ENCODE measurements around the gene PROB1.
"Not testable (repeated sequence)": the region's sequence is repeated elsewhere in the genome, so short reads cannot be mapped to it uniquely, and the experiment has no call there.

Gene PROB1, protein sequence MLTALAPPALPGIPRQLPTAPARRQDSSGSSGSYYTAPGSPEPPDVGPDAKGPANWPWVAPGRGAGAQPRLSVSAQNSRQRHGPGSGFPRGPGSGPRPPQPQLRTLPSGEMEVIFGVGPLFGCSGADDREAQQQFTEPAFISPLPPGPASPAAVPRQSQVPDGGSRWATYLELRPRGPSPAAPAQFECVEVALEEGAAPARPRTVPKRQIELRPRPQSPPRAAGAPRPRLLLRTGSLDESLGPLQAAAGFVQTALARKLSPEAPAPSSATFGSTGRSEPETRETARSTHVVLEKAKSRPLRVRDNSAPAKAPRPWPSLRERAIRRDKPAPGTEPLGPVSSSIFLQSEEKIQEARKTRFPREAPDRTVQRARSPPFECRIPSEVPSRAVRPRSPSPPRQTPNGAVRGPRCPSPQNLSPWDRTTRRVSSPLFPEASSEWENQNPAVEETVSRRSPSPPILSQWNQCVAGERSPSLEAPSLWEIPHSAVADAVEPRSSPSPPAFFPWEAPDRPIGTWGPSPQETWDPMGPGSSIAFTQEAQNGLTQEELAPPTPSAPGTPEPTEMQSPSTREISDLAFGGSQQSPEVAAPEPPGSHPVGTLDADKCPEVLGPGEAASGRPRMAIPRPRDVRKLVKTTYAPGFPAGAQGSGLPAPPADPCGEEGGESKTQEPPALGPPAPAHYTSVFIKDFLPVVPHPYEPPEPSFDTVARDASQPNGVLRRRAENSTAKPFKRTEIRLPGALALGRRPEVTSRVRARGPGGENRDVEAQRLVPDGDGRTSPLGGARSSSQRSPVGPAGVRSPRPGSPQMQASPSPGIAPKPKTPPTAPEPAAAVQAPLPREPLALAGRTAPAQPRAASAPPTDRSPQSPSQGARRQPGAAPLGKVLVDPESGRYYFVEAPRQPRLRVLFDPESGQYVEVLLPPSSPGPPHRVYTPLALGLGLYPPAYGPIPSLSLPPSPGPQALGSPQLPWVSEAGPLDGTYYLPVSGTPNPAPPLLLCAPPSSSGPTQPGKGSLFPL

DNA sequence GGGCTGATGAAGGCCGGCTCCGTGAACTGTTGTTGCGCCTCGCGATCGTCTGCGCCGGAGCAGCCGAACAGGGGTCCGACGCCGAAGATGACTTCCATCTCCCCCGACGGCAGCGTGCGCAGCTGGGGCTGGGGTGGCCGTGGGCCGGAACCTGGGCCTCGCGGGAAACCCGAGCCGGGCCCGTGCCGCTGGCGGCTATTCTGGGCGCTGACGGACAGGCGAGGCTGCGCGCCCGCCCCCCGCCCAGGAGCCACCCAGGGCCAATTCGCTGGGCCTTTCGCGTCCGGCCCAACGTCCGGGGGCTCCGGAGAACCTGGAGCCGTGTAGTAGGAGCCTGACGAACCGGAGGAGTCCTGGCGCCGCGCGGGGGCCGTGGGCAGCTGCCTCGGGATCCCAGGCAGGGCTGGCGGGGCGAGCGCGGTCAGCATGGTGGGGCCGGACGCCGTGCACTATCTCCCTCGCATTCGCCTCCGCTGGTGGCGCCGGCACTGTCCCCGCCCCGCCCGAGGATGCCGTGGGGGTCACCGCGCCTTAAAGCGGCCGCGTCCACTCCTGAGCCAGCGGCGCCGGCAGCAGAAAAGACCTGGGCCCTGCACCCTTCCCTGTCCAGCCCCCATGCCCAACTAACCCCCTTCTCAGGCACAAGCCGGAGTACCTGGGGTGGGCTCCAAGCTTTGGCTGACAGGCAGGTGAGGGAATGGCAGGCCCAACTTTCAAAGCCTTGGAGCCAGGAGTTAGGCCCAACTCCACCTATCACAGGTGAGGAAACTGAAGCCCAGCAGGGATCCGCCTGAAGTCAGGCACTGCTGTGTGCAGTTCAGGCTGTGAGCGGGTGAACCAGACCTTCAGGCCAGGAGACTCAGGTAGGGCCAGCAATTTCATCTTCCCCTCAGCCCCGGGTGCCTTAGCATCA lies at the start of gene PROB1:
Gene PROB1, minus strand, starts transcription at position 451 of the 913 bp plus-strand sequence. Its CDS starts 23 bp downstream, at position 428.
- DNase-seq: no peak

DNA sequence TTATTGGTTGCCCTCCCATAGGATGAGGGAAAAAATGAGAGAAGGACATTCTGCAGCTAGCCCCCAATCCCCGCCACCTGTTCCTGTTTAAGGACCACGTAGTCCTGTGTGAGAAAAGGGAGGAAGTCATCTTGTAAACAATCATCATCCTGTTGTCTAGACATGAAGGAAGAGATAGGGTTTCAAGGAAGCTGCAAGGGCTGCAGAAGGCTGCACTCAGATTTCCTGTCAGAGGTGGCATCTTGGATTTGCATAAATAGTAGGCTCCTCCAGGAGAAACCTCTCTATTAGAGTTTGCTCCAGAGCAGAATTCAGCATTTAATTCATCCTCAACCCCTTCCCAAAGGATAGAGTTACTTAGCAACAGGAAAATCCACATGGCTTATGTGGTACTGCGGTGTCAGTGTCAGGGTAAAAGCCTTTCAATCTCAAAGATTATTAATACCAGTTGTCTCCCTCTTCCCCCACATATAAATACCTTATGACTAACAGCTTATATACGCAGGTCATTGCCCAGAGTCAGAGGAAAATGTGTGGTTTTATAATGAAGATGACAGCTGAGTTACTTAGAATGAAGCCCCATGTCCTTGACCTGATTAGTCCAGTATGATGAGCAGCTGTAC lies 49.0 kb upstream of the PROB1 start:
- DNase-seq: no peak

DNA sequence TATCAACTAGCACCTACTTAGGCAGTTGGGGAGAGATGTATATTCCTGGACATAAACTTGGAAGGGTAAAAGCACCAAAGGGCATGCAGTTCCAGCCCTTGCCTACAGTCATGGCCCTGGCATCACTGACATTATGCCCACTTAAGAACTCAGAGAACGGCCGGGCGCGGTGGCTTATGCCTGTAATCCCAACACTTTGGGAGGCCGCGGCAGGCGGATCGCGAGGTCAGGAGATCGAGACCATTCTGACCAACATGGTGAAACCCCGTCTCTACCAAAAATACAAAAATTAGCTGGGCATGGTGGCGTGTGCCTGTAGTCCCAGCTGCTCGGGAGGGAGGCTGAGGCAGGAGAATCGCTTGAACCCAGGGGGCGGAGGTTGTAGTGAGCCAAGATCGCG lies 45.5 kb upstream of the PROB1 start:
- not testable (repeated sequence) for DNase-seq

DNA sequence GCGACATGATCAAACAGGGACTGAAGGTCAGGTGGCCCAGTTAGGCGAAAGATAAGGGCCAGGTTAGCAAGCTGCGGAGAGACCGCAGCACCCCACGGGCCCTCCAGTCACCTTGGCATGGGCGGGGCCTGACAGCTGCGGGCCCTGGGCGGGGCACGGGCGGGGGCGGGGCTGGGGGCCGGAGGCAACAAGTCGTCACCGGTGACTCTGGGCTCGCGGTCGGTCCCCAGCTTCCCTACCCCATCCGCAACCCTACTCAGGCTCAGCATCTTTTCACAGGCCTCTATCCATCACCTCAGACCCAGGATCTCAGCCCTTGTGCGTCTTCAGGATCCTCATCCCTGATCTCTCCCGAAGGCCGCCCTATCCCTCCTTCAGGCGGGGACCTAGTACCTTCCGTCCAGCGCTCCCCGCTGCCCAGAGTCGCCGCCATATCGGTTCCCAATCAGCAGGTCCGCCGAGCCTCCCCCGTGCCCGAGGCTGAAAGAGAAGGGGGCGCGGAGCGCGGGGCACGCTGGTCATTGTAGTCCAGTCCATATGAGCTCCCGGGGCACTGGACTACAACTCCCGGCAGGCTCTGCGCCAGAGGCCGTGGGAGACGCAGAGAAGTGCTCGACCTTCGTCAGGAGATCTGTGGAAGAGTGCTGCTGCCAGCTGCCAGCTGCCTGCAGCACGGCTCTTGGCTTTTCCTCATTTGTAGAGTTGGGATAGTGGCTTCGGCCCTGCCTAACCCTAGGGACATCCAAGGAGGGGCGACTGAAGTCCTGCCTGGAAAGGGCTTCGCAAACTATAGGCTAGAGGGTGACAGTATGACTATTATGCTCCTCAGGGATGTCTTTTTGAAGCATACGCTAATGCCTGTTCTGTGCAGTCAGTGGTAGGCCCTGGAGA lies 44.4 kb upstream of the PROB1 start, which contains the start of gene DNAJC18:
Gene DNAJC18, minus strand, starts transcription at position 513 of the 891 bp plus-strand sequence. Its CDS starts 80 bp downstream, at position 433.
- peak; percentile 49 for DNase-seq

DNA sequence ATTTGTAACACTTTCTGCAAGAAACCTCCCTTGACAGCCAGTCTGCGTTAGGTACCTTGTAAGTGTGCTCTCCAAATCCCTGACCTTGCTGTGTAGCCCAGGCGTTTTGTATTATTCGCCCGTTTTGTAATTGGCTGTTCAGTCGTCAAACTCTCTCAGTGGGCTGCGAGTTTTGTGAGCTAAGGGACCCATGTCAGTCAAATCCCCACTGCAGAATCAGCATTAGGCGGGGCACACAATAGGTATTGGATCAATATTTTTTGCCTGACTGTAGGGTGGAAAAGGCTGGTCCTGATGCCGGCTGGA lies 43.8 kb upstream of the PROB1 start:
- DNase-seq: no peak

DNA sequence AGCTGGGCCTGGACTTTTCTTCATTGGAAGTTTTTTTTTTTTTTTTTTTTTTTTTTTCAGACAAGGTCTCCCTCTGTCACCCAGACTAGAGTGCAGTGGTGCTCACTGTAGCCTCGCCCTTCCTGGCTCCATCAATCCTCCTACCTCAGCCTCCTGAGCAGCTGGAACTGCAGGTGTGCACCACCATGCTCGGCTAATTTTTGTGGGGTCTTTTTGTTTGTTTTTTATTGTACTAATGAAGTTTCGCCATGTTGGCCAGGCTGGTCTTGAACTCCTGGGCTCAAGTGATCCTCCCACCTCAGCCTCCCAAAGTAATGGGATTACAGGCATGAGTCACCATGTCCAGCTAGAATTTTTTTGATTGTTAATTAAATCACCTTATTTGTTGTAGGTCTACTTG lies 40.8 kb upstream of the PROB1 start:
- no peak for DNase-seq

DNA sequence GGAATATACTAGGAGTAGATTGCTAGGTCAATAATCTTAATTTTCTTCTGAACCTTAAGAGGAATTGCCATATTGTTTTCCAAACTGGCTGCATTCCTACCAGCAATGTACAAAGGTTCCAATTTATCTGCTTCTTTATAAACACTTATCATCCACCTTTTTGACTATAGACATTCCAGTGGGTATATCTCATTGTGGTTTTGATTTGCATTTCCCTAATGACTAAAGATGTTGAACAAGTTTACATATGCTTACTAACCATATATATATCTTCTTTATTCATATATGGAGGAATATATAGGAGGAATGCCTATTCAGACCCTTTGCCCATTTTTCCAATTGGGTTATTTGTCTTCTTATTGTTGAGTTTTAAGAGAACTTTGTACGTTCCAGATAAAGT lies 36.8 kb upstream of the PROB1 start:
- no peak for DNase-seq

DNA sequence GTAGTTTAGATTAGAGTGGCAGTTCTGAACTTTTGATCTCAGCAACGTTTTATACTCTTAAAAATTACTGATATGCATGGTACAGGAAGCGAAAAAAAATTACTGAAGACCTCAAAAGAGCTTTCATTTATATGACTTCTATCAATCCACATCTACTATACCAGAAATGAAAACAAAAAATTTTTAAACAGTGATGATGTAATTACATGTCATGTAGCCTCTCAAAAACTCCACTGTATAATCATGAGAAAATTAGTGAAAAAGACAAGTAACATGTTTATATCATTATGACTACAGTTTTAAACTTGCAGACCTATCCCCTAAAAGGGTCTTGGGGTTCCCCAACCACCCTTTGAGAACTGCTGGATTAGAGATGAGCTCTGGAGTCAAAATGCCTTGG lies 35.1 kb upstream of the PROB1 start:
- DNase-seq: no peak

DNA sequence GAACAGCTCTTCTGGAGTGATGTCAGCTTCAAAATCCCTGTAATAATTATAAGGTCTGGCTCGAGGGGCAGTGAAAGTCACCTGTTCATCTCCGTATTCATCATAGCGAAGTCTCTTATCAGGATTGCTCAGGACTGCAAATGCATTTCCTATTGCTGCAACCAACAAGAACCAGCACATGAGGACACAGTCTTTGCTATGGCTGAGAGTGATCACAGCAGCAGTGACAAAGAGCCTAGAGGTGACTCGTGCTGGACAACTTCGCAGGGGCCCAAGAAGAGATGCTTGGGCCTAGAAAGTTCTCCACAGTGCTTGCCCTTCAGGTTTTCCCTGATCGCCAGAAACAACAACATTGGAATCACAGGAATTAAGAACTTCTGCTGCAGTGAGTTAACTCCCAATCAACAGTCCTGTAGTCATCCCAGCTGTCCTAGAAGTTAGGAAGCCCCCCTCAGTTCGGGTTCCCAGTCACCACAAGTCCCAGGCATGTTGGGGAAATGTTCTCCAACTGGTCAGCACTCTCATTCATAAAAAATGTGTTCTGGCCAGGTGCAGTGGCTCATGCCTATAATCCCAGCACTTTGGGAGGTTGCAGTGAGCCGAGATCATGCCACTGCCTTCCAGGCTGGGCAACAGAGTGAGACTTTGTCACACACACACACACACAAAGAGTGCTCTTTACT lies 31.4 kb upstream of the PROB1 start:
- DNase-seq: no peak

DNA sequence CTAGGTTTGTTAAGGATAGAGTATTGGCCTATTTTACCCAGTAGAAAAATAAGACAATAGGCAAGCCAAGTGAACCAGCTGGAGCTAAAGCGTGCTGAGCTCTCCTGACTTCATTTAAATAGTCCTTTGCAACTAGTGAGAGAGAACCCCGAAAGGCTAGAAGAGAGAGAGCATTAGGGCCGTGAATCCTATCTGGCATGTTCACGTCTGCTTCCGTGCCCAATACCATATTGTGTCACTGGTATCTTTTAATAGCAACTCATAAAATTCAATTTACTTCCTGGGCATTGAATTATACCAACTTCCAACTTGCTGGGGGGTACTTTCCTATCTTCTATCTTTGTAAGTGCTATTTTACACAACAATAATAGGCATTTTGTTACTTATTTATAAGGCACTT lies 30.6 kb upstream of the PROB1 start:
- DNase-seq: no peak

DNA sequence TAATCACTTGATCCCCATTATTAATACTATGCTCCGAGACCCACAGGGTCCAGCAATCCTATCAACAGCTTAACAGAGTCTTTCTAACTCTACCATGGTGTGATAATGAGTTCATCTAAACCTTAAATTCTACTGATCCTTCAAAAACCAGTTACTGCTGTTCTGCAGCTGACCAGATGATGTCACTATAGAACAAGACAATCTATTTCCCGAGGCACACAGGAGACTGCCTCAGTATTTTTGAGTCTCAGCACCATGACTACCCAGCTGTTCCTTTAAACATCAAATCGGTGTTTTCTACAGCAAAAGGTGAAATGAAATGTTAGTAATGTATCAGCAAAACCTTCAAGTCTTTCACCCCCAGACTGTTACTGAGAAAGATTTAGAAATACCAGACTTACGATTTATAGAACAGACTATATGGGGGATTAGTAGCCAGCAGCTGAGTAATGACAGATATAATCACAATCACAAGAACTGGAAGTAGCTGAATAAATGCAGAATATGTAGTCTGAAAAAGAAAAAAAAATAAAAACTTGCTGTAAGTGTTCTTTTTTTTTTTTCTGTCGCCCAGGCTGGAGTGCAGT lies 27.5 kb upstream of the PROB1 start:
- peak; percentile 51 for DNase-seq

DNA sequence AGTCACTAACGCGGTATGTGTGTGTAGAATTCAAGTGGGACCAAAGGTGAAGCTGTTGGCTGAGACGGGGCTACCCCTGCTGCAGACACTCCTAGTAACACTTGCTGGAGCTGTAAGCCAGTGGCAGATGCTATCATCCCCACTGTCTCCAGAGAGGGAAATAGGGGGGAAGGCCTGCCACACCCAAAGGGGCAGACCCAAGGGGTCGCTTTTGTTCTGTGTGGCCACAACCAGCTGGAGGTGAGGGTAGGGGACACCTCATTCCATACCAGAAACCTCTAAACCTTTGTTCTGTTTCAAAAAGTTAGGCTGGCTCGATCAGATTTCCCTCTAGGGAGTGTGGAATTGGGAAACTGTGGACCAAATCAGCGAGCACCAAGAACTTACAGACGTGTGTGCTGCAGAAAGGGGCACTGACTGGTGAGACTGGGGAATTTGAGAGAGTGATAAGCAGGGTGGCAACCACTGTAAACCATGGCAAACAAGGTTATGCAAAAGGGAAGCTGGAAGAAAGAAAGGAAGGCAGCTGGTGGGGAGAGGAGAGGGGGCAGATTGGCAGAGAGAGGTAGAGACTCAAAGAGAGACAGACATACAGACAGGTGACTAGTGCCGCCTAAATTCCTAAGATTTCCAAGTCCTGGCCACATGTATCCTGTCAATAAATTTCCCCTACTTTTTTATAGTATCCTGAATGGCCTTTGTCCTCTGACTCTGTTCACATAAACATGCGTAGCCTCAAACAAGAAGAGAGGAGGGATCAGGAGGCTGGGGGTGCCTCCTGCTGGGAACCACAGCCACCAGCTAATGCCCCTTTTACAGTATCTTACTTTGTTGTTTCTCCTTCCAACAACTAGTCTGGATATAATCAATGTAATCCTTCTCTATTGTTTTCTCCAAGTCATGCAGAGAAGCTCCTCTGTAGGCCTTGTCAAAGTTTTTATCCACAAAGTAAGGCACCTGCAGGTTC lies 24.6 kb upstream of the PROB1 start:
- DNase-seq: no peak

DNA sequence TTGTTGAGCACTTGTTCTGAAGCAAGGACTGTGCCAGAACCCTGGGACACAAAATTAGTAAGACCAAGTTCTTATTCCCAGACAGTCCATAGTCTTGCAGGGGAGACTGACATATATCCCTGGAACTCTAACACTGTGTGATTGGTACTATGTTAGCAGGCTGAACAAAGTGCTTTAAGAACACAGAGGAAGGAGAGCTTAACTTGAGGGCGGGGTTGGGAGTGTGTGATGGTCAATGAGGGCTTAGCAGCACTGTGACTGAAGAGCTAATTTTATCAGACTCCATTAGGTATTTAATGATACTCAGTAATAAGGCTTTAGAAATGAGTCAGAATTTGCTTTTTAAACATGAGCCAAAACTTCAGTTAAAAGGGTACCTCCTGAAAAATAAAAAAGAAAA lies 23.9 kb upstream of the PROB1 start:
- DNase-seq: no peak

DNA sequence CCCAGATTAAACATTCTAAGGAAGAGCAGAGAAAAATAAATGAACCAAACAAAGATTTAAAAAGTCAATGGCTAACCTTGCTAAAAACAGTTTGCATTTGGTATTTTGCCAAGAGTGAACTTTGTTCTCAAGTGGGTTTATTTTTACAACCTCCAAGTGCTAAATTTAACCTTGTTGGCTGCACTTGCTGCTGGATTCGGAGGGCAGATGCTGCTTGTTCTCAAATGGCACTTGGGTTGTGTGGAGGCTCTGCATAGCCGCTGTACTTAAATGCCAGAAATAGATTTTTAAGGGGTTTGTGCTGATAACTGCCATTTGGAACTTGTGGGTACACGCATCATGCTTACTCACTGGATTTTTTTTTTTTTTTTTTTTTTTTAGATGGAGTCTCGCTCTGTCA lies 22.3 kb upstream of the PROB1 start:
- DNase-seq: no peak

DNA sequence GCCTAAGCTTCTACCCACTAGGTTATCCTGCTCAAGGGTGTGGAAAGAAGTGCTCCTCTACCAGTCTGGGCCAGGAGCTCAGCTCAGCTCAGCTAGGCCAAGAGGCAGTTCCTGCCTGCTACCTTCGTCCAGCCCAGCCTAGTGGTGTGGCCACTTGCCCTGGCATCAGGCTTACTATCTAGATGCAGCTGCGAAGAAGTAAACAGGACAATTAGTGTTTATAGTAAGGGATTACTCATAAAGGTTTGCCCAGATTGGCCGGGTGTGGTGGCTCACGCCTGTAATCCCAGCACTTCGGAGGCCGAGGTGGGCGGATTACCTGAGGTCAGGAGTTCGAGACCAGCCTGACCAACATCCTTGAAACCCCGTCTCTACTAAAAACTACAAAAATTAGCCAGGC lies 21.7 kb upstream of the PROB1 start:
- no peak for DNase-seq

DNA sequence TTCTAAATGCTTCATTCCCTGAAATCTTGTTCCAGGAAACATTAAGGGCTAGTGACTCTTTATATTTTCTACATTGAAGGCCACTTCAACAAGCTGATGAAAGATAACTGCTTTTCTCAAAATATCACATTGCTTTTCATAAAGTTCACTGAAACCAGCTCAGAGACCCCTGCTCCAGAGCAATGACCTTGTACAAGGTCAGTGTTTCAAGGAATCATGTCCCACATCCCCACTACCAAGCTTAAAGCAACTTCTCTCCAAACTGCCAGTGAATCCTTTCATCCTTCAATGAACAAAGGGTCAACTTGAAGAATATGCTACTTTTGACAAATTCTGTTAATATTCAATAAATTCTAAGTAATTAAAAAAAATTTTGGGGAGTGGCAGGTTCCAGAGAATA lies 21.0 kb upstream of the PROB1 start:
- DNase-seq: no peak

DNA sequence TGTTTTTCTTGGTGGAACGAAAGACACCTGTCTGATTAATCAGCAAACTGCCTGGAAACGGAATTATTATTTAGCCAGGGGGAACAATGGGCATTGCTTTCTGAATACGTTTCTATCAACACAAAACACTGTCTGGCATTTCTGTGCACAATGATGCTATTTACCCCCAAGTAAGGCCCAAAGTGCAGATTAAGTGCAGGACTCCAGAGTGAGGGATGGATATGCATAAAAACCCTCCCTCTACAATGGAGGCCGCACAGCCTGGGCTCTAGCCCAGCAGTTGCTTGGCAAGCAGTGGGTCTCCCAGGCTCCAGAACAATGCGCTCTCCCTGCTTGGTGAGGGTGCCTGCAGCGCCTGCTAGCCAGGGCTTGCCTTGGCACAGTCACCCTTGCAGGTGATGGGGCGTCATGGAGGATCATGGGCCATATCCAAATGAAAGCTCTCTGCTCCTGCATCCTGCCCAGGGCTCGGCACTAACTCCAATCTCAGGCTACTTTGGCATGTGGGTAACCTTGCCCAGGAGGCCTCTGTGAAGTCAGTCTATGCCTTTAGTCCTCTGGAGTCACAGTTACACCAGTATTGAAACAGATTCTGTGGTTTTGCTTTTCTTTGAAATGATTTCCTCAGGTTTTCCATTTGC lies 20.4 kb upstream of the PROB1 start:
- DNase-seq: peak; percentile 32

DNA sequence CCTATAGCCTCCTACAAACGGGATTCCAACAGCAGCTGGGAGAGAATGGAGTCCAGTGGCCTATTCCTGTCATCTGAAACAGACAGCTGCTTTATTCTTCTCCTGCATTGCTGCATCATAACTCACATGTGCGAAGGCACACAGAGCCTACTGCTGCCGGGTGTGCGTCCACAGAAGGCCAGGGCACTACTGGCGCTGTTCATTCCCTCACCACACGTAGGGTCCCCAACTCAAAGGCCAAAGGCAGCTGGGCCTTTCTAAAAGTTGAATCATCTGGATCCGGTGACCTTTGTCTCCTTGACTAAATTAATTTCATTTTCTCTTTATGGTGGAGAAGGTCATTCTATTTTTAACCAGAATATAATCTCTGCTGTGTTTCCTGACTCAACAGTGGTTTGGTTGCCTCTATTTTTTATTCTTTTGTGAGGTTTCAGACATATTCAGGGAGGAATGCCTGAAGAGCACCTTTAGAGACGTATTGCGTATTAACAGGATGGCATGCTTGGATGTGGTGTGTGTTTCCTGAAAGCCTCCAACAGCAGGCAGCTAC lies 19.8 kb upstream of the PROB1 start:
- DNase-seq: no peak

All from NCI-H2081 treated with DMSO at 0.1 percent for 48 hours (cell line).